ENCODE data around the gene TRAPPC3.
A peak's percentile ranks its signal among the peaks of the same experiment; 100 is the strongest.
"Not testable (repeated sequence)": the region's sequence is repeated elsewhere in the genome, so short reads cannot be mapped to it uniquely, and the experiment has no call there.

The TRAPPC3 gene

DNA sequence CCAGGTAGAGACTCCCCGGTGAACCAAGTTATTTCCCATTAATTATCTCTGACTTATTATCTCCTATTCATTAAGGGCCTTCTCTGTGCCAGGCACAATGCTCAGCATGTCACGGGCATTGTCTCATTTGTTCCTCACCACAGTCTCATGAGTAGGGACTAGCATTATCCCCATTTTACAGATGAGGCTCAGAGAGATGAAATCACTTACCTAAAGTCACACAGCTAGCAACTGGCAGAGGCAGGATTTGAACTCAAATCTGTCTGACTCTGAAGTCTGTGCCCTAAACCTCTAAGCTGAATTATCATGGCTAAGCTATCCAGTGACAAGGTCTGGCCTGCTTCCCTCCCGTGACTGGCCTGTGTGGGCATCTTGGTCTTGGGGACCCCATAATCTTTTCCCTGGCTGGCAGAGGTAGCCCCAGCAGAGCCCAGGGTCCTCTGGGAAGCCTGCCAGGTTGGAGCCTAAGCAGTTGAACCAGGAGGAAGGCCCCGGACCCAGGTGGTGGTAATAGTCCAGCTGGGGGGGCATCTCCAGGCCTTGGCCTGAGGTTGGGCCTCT lies 11.2 kb upstream of the TRAPPC3 start:
- no peak for DNase-seq (ENCODE audit: low read depth)
- H3K4me3 ChIP-seq (ENCODE audit: control insufficient read depth, low read depth, low read length): peak overlapping the region; percentile 50
- TF ChIP-seq, protein P1, sequence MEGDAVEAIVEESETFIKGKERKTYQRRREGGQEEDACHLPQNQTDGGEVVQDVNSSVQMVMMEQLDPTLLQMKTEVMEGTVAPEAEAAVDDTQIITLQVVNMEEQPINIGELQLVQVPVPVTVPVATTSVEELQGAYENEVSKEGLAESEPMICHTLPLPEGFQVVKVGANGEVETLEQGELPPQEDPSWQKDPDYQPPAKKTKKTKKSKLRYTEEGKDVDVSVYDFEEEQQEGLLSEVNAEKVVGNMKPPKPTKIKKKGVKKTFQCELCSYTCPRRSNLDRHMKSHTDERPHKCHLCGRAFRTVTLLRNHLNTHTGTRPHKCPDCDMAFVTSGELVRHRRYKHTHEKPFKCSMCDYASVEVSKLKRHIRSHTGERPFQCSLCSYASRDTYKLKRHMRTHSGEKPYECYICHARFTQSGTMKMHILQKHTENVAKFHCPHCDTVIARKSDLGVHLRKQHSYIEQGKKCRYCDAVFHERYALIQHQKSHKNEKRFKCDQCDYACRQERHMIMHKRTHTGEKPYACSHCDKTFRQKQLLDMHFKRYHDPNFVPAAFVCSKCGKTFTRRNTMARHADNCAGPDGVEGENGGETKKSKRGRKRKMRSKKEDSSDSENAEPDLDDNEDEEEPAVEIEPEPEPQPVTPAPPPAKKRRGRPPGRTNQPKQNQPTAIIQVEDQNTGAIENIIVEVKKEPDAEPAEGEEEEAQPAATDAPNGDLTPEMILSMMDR (IDR thresholded peaks at IDR 0.05; ENCODE audit: control insufficient read depth, insufficient read depth, low read depth, low read length, missing control alignments): no peak

DNA sequence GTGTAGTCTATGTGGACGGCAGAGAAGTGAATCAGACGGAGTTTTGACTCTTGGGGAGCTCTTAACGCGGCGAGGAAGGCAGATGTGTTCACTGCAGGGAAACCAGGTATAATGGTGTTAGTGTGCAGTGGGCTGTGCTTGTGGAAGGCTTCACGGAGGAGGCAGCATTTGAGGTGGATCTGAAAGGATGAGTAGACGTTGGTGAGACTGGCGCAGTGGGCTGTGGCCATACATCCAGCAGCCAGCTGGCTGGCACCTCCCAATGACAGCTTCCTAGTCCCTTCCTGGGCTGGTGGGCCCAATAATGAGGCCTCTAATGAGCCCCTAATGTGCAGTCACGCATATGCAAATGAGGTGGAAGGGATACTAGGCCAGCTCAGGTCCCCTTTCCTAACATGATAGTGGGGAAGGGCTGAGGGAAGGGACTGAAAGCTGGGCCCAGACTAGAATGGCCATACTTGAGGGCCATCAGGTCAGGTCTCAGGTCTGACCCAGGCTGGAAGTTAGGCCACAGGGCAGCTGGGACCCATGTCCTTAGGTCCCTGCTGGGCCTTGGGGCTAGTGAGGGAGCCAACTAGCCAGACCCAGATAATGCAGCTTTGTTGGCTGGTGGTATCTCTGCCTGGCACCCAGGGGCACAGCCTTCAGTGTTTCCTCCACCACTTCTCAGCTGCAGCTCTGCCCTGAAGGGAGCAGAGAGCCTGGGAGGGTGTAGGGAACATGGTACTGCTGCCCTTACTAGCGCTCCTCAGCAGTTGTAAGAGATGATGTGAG lies 10.5 kb upstream of the TRAPPC3 start:
- H3K4me3 ChIP-seq (ENCODE audit: control insufficient read depth, low read depth, low read length): no peak overlapping the region
- no peak for DNase-seq (ENCODE audit: low read depth)
- TF ChIP-seq, protein P1 (IDR thresholded peaks at IDR 0.05; ENCODE audit: control insufficient read depth, insufficient read depth, low read depth, low read length, missing control alignments): no peak

DNA sequence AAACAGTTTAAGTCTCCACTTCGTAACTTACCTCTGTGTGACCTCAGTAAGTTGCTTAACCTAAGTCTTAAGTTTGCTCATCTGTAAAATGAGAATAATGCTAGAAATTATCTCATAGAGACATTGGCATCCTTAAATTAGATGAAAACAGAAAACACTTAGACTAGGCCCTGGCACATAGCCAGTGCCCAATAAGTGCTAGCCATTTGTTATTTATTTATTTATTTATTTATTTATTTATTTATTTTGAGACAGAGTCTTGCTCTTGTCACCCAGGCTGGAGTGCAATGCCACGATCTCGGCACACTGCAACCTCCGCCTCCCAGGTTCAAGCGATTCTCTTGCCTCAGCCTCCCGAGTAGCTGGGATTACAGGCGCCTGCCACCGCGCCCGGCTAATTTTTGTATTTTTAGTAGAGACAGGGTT lies 9.6 kb upstream of the TRAPPC3 start:
- peak overlapping the region; percentile 99; the same call in 1 of the 2 replicates for H3K4me3 ChIP-seq (ENCODE audit: control insufficient read depth, low read depth, low read length)
- not testable (repeated sequence) for DNase-seq (ENCODE audit: low read depth)

DNA sequence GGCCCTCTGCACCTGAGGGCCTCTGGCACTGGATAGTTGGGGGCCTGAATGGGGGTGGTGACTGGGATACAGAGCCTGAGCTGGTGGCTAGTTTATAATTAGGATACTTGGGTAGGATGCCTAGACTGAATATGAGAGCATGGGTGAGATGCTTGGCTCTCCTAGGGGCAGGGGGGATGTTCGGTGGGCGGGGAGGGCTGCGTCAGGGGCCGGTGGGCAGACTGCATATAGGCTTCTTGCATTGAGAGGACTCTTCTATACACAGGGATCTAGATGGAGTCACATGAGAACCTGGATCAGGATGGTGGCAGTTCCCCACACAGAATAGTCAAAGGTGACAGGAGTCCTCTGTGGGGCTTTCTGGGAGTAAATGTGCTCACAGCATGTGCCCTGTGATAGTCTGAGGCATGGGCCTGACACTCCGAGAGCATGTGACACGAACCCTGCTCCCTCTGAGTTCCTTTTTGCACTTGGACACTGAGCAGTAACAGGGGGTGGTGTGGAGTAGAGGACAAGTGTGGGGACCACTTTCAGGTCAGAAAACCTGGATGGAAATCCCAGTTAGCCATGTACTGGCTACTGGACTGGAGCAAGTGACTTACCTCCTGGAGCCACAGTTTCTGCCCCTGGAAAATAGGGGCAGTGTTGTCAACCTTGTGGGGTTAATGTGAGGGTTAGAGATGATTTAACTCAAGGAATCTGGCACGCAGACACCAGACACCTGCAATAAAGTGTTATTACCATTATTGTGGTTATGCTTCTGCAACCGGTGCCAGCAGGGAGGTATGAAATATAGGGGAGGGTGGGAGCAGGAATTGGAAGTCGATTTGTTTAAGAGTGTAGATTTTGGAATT lies 8.9 kb upstream of the TRAPPC3 start:
- TF ChIP-seq, protein P1 (IDR thresholded peaks at IDR 0.05; ENCODE audit: control insufficient read depth, insufficient read depth, low read depth, low read length, missing control alignments): no peak
- peak overlapping the region; percentile 99 for H3K4me3 ChIP-seq (ENCODE audit: control insufficient read depth, low read depth, low read length)

DNA sequence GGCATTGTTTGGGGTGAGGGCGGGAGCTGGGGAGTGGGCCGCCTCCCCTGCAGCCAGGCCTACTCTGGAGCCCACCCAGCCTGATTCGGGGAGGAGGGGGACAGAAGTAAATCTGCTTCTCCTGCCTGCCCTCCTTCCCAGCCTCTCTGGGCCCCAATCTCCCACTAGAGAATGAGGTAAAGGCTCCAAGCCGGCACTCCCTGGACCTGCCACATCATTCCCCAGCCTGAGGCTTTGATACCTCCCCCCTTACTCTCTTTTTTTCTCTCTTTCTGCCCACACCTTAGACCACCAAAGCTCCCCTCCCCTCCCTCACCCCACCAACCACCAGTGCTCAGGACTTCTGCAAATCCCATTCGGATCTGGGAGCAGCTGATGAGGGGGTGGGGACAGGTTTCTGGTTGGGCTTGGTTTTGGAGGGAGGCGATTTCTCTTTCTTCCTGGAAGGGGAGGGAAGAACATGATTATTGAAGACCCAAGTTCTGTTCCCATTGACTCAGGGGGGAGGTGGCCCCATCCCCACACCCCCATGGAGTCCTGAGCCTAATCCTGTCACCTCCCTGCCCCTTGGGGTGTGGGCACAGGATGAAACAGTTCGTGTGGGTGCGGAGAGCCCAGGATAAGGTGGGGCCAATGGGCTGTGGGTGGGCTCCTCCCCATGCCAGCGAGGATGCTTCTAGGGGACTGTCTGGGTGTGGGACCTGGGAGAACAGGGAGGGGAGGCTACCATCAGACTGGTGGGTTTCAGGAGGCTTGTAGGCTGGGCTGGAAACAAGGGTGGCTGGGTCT lies 8.0 kb upstream of the TRAPPC3 start:
- no peak for DNase-seq (ENCODE audit: low read depth)
- TF ChIP-seq, protein P1 (IDR thresholded peaks at IDR 0.05; ENCODE audit: control insufficient read depth, insufficient read depth, low read depth, low read length, missing control alignments): no peak
- H3K4me3 ChIP-seq (ENCODE audit: control insufficient read depth, low read depth, low read length): peak overlapping the region; percentile 99

More for the DNA sequence above, 8.9 kb upstream of the TRAPPC3 start:
- no peak for DNase-seq (ENCODE audit: low read depth)

DNA sequence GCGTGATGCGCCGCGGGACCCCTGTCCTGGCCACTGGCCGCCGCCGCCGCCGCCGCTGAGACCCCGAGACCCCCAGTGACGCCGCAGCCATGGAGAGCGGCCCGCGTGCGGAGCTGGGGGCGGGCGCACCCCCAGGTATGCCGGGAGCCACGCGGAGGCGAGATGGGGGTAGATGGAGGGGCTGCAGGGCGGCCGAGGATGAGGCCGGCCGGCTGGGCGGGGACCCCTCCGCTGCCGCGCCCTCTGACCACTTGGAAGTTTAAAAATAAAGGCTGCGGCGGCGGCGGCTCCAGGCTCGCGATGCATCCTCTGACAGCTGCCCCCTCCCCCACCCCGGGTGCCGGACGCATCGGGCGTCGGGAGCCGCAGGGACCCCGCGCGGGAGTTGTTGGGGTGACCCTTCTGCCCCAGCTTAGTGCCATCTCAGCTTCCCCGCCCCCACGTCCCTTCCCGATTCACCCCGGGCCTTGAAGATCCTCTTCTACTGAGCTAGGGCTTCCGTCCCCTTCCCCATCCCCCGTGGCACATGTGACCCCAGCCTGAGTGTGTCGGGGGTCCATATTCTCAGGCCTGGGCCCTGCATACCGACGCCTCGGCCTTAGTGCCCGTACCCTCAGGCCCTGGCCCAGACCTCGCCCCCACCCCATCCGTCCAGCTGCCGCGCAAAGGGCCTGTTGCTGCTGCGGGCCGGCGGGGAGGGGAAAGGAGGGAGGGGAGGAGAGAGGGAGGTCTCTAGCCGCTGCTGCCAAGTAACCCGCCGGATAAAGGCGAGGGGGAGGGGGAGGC lies 7.2 kb upstream of the TRAPPC3 start:
- TF ChIP-seq, protein P1 (IDR thresholded peaks at IDR 0.05; ENCODE audit: control insufficient read depth, insufficient read depth, low read depth, low read length, missing control alignments): no peak
- H3K4me3 ChIP-seq (ENCODE audit: control insufficient read depth, low read depth, low read length): peak overlapping the region; percentile 99
- DNase-seq (ENCODE audit: low read depth): no peak

Data from AG09309 (cell line).